Lung microvascular endothelial cell (primary cell): ENCODE results near the gene AKAP9. TPM values are rescaled to one million over a fixed set of nuclear protein-coding genes. Genes with fewer than 3 reads are reported as not detected.
"Not testable (repeated sequence)": the region's sequence is repeated elsewhere in the genome, so short reads cannot be mapped to it uniquely, and the experiment has no call there.

ENCODE experiments used
- DNase-seq, 2 donors: peaks; one replicate each; pipeline versions ENCODE4 v3.0.0 to v3.0.0-alpha.2; 2010; ENCODE audit warnings: low read depth in 2 of 2
- total RNA-seq: library from RNA; depleted of rRNA; stranded (reverse); fragments of >200 nt; gene quantifications from 2 replicates; pipeline ENCODE4 v1.2.1, GENCODE V29; 2014

The AKAP9 gene
- total RNA-seq, result 23.3 and 36.1 TPM in 2 replicates

- peak; percentile 87 to 88 for DNase-seq
These were observed at the start of gene AKAP9 for GRCh38 chr7:91940572-91941341. Gene AKAP9 (plus strand): TSS chr7:91940862. CDS start chr7:91941100, 238 bp downstream.

GRCh38 chr7:91892099-91892705 is 48.5 kb upstream of the AKAP9 start:
- no peak for DNase-seq

GRCh38 chr7:91892821-91893340 is 47.8 kb upstream of the AKAP9 start:
- DNase-seq, result no peak

GRCh38 chr7:91893699-91894098 is 47.0 kb upstream of the AKAP9 start:
- not testable (repeated sequence) for DNase-seq

GRCh38 chr7:91894781-91895480 is 45.7 kb upstream of the AKAP9 start:
- DNase-seq, result peak in 1 of 2 donors; percentile 40

- DNase-seq, result no peak
These were observed 42.2 kb upstream of the AKAP9 start for GRCh38 chr7:91898240-91898992.

GRCh38 chr7:91899563-91899962 is 41.1 kb upstream of the AKAP9 start:
- DNase-seq, result no peak

GRCh38 chr7:91910171-91910570 is 30.5 kb upstream of the AKAP9 start:
- no peak for DNase-seq

- no peak for DNase-seq
These were observed 29.5 kb upstream of the AKAP9 start for GRCh38 chr7:91911121-91911520.

- peak in 1 of 2 donors; percentile 8 for DNase-seq
These were observed 28.2 kb upstream of the AKAP9 start for GRCh38 chr7:91912494-91912893.

- DNase-seq, result peak in 1 of 2 donors; percentile 28
These were observed 27.1 kb upstream of the AKAP9 start for GRCh38 chr7:91913612-91914011.

GRCh38 chr7:91915401-91916050 is 25.1 kb upstream of the AKAP9 start:
- no peak for DNase-seq

GRCh38 chr7:91916051-91916440 is 24.6 kb upstream of the AKAP9 start:
- no peak for DNase-seq

- no peak for DNase-seq
These were observed 22.3 kb upstream of the AKAP9 start for GRCh38 chr7:91918356-91918755.

- no peak for DNase-seq
These were observed 17.8 kb upstream of the AKAP9 start for GRCh38 chr7:91922857-91923256.

GRCh38 chr7:91927912-91928311 is 12.8 kb upstream of the AKAP9 start:
- no peak for DNase-seq

- no peak for DNase-seq
These were observed 11.2 kb upstream of the AKAP9 start for GRCh38 chr7:91929463-91929862.

- DNase-seq, result peak in 1 of 2 donors; percentile 28
These were observed 491 bp upstream of the AKAP9 start for GRCh38 chr7:91940171-91940570.

- peak; percentile 52 to 53 for DNase-seq
These were observed 788 bp downstream of the AKAP9 start for GRCh38 chr7:91941450-91941849.

GRCh38 chr7:91942312-91942711 is 1.6 kb downstream of the AKAP9 start:
- DNase-seq, result no peak

- DNase-seq, result not testable (repeated sequence)
These were observed 4.3 kb downstream of the AKAP9 start for GRCh38 chr7:91944970-91945369.
